SU-DHL-6 (cell line): ENCODE results near the gene TTC13.

Experiments used
- H2AFZ ChIP-seq: fragments of 200-600 bp; sonication (generic); 2 replicates; pipeline ENCODE4 v1.6.1; 2014; ENCODE audit warnings: low read depth, mild to moderate bottlenecking, moderate library complexity, mixed read lengths, antibody characterized with exemption, low read length; ENCODE audit not compliant: severe bottlenecking
- H3F3A ChIP-seq: fragments of 200-600 bp; shearing (Covaris generic); 2 replicates; pipeline ENCODE4 v1.6.0; 2016; ENCODE audit warnings: antibody characterized with exemption, mild to moderate bottlenecking; ENCODE audit not compliant: insufficient read depth
- H3K27ac ChIP-seq: fragments of 200-600 bp; sonication (generic); 2 replicates; pipeline ENCODE4 v1.5.1; 2016; ENCODE audit warnings: low read depth, mild to moderate bottlenecking, low read length, moderate library complexity, mixed read lengths
- H3K27me3 ChIP-seq: fragments of 200-600 bp; sonication (generic), shearing (Covaris generic); 2 replicates; pipeline ENCODE4 v1.6.0; 2014; ENCODE audit warnings: mild to moderate bottlenecking, low read length
- H3K36me3 ChIP-seq: fragments of 200-600 bp; sonication (generic); 2 replicates; pipeline ENCODE4 v1.6.1; 2014; ENCODE audit warnings: mild to moderate bottlenecking, low read length, mixed read lengths
- H3K4me2 ChIP-seq: fragments of 300-600, 200-600 bp; shearing (Covaris generic), sonication (generic); 2 replicates; pipeline ENCODE4 v1.6.0; 2014; ENCODE audit warnings: low read length, low read depth, mild to moderate bottlenecking; ENCODE audit not compliant: poor library complexity, severe bottlenecking
- H3K4me3 ChIP-seq: fragments of 200-600 bp; sonication (generic); 2 replicates; pipeline ENCODE4 v1.5.1; 2014; ENCODE audit warnings: antibody characterized with exemption, low read length, mild to moderate bottlenecking, mixed read lengths; ENCODE audit not compliant: insufficient read depth, poor library complexity, severe bottlenecking
- H3K79me2 ChIP-seq: fragments of 200-600 bp; sonication (generic); 2 replicates; pipeline ENCODE4 v1.6.1; 2014; ENCODE audit warnings: mild to moderate bottlenecking, low read length, moderate library complexity; ENCODE audit not compliant: insufficient read depth
- H3K9ac ChIP-seq: fragments of 200-600 bp; sonication (generic); 2 replicates; pipeline ENCODE4 v1.7.0; 2014; ENCODE audit warnings: mild to moderate bottlenecking, low read length
- H3K9me2 ChIP-seq: fragments of 200-600 bp; sonication (generic); replicated peaks from 2 replicates; pipeline ENCODE4 v1.6.1; 2014; ENCODE audit warnings: low read length; ENCODE audit not compliant: insufficient read depth
- H3K9me3 ChIP-seq: fragments of 200-600 bp; sonication (generic); 2 replicates; pipeline ENCODE4 v1.6.1; 2014; ENCODE audit warnings: low read length, mixed read lengths; ENCODE audit not compliant: insufficient read depth
- H4K20me1 ChIP-seq: fragments of 200-600 bp; sonication (generic); 2 replicates; pipeline ENCODE4 v1.6.1; 2014; ENCODE audit warnings: low read depth, mild to moderate bottlenecking, antibody characterized with exemption, low read length, moderate library complexity, mixed read lengths
- EZH2phosphoT487 ChIP-seq: fragments of 200-600 bp; sonication (generic), shearing (Covaris generic); conservative IDR thresholded peaks from 2 replicates; pipeline ENCODE4 v1.6.1; 2018; ENCODE audit warnings: mild to moderate bottlenecking, antibody characterized with exemption, low read length, moderate library complexity, mixed read lengths
- TF ChIP-seq, protein P1 (sequence below): fragments of 200-600 bp; sonication (generic); IDR thresholded peaks from one replicate; pipeline ENCODE4 v1.5.1; 2017; ENCODE audit warnings: antibody characterized with exemption, mild to moderate bottlenecking, low read length, moderate library complexity; ENCODE audit not compliant: insufficient read depth, poor library complexity, severe bottlenecking

Gene TTC13

DNA sequence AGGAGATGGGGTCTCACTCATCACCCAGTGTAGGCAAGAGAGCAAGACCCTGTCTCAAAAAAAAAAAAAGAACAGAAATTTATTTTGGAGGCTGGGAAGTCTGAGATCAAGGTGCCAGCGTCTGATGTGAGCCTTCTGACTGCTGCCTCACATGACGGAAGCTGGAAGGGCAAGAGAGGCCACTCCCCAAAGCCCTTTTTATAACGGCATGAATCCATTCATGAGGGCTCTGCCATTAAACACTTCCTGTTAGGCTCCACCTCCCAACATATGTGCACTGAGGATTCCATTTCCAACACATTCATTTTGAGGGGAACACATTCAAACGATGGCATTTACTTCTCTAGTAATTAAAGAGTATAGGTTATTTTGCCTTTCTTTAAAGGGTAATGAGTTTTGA, 59.5 kb downstream of the TTC13 start:
- Histone ChIP-seq H3K36me3 (peaks cover 4% of the 10 kb centered on the region), H3K4me3 (no peak overlapping the region), H4K20me1 (no peaks in the 10 kb centered on the region), H3F3A (no peaks in the 10 kb centered on the region), H3K27ac (no peak overlapping the region), H3K79me2 (no peaks in the 10 kb centered on the region), H3K27me3 (no peaks in the 10 kb centered on the region), H3K9ac (no peak overlapping the region), H3K9me2 (no peaks in the 10 kb centered on the region), H3K4me2 (no peak overlapping the region), H2AFZ (no peak overlapping the region), H3K9me3 (no peaks in the 10 kb centered on the region)
- TF ChIP-seq EZH2phosphoT487 = no peak
- TF ChIP-seq, protein P1, sequence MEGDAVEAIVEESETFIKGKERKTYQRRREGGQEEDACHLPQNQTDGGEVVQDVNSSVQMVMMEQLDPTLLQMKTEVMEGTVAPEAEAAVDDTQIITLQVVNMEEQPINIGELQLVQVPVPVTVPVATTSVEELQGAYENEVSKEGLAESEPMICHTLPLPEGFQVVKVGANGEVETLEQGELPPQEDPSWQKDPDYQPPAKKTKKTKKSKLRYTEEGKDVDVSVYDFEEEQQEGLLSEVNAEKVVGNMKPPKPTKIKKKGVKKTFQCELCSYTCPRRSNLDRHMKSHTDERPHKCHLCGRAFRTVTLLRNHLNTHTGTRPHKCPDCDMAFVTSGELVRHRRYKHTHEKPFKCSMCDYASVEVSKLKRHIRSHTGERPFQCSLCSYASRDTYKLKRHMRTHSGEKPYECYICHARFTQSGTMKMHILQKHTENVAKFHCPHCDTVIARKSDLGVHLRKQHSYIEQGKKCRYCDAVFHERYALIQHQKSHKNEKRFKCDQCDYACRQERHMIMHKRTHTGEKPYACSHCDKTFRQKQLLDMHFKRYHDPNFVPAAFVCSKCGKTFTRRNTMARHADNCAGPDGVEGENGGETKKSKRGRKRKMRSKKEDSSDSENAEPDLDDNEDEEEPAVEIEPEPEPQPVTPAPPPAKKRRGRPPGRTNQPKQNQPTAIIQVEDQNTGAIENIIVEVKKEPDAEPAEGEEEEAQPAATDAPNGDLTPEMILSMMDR = no peak

DNA sequence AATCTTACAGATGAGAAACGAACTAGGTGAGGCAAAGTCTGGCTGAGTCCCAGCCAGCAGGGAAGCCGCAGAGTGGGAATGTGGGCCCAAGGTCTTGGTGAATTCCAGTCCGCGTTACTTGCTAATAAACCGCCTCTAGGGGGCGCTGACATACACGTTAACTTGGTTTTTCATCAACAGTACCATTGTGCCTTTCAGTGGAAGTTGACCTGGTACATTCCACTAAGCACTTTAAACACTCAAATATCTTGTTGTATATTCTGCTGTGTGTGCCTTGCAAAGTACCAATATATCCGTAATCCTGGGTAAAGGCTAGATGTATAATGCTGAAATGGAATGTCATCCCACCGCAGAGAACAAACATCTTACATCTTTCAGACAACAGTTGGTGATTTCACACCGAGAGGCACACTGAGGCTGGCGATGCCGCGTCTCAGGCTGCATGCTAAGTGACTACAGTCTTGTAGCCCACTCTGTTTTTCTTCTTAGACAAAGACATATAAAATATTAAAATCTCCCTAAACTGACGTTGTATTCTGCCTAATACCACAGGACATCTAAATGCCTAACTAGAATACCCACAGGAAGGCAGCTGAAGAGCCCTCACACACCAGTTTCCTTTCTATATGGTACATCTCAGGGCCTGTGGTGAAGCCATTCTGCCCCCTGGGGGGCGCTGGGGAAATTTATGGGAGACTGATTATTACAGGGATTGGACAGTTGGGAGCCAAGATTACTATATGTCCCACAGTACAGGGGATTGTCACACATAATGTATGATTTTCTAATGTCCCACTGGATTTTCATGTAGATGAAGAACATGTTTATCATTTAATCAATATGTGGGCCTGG, 61.2 kb downstream of the TTC13 start:
- no peaks in the 10 kb centered on the region for H3K27me3 ChIP-seq
- TF ChIP-seq, protein P1 = peak; percentile 56
- no peak for TF ChIP-seq EZH2phosphoT487
- no peak overlapping the region for H3K4me3 ChIP-seq
- H3K4me2 ChIP-seq = no peak overlapping the region
- H3K9me2 ChIP-seq = no peaks in the 10 kb centered on the region
- peaks cover 2% of the 10 kb centered on the region for H3K36me3 ChIP-seq
- H3K9me3 ChIP-seq = no peaks in the 10 kb centered on the region
- no peaks in the 10 kb centered on the region for H3F3A ChIP-seq
- no peaks in the 10 kb centered on the region for H4K20me1 ChIP-seq
- H3K27ac ChIP-seq = no peak overlapping the region
- H3K79me2 ChIP-seq = no peaks in the 10 kb centered on the region
- H3K9ac ChIP-seq = no peak overlapping the region
- H2AFZ ChIP-seq = no peak overlapping the region

DNA sequence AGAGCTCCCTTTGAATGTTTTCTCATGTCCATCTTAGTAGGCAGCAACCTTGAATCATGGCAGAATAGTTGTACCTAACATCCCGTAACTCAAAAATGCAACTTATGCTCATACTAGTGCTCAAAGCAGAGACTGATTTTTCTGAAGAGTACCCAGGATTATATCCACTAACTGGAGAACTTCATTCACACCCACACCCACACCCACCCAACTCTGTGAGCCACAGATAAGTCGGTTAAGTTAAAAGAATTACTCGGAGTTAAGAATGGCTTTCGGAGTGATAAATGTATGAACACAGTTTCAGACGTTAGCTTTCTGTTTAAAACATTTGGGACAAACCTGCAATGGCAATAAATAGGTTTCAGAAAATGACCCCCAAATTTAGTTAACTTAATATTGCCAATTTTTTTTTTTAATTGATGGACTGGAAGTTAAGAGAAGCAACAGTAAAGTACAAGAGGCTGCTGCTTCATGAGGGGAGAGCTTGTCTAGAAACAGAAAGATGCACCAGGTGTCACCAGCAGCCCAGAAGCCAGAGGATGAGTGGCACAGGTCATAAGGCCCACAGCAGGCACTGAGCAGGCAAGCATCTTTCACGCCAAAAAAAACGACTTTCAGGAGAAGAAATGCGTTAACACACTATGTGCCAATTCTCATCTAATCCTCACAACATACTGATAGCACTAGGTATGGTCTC, 61.9 kb downstream of the TTC13 start:
- peaks cover 5% of the 10 kb centered on the region for H3K36me3 ChIP-seq
- no peak overlapping the region for H3K4me3 ChIP-seq
- H3K9me3 ChIP-seq = no peaks in the 10 kb centered on the region
- TF ChIP-seq EZH2phosphoT487 = no peak
- TF ChIP-seq, protein P1 = no peak
- no peak overlapping the region for H3K27ac ChIP-seq
- no peak overlapping the region for H2AFZ ChIP-seq
- H3K79me2 ChIP-seq = no peaks in the 10 kb centered on the region
- no peaks in the 10 kb centered on the region for H4K20me1 ChIP-seq
- no peak overlapping the region for H3K9ac ChIP-seq
- no peaks in the 10 kb centered on the region for H3K27me3 ChIP-seq
- H3K4me2 ChIP-seq = no peak overlapping the region
- no peaks in the 10 kb centered on the region for H3K9me2 ChIP-seq
- no peaks in the 10 kb centered on the region for H3F3A ChIP-seq
